ENCODE results near the gene MRPS34.

Gene MRPS34

GRCh38 chr16:1746693-1747195 lies 26.2 kb downstream of the MRPS34 start:
- peaks cover 3 to 86% (median 47%) of the 10 kb centered on the region in 4 experiments for H3K36me3 ChIP-seq (ENCODE audit: control insufficient read depth in 4 of 4, insufficient read depth in 4 of 4, low read length in 3 of 4)
- H3K9me3 ChIP-seq (ENCODE audit: control extremely low read depth in 1 of 5, control insufficient read depth in 4 of 5, insufficient read depth in 2 of 5, low read depth in 1 of 5, low read length in 4 of 5), result no peaks in the 10 kb centered on the region
- H3K27ac ChIP-seq (ENCODE audit: insufficient read depth in 1 of 2, low read depth in 1 of 2, low read length in 2 of 2, poor library complexity in 1 of 2, severe bottlenecking in 2 of 2), result no peak overlapping the region
- H3K4me1 ChIP-seq (ENCODE audit: control extremely low read depth in 1 of 4, control insufficient read depth in 4 of 4, insufficient read depth in 4 of 4, low read length in 3 of 4), result no peaks in the 10 kb centered on the region
- DNase-seq, result no peak
- no peak overlapping the region for H3K4me3 ChIP-seq (ENCODE audit: control insufficient read depth in 1 of 7, extremely low read depth in 1 of 7, insufficient read depth in 4 of 7, low read depth in 2 of 7, low read length in 6 of 7)
- no peaks in the 10 kb centered on the region for H3K27me3 ChIP-seq (replicated peaks in 2 of 5; ENCODE audit: control insufficient read depth in 4 of 5, insufficient read depth in 5 of 5, low read length in 4 of 5)
- 96% methylated on average over 31 of the region's 31 CpGs for WGBS (ENCODE audit: insufficient coverage)
- ChIA-PET POLR2A (no interaction called here), CTCF (interaction anchor here (1.5 kb wide), 1 partner anchor 9 kb away, joined by 4 read pairs; no protein-coding TSS in a partner anchor)

GRCh38 chr16:1745900-1746692 lies 26.8 kb downstream of the MRPS34 start:
- POLR2A ChIA-PET, result interaction anchor here (0.5 kb wide), 1 partner anchor 9 kb away, joined by 3 read pairs; no protein-coding TSS in a partner anchor
- CTCF ChIA-PET, result interaction anchor here (1.5 kb wide), 1 partner anchor 10 kb away, joined by 4 read pairs; no protein-coding TSS in a partner anchor
- WGBS (ENCODE audit: insufficient coverage), result 98% methylated on average over 27 of the region's 29 CpGs

GRCh38 chr16:1745181-1745899 lies 27.6 kb downstream of the MRPS34 start:
- POLR2A ChIA-PET, result interaction anchor here (0.5 kb wide), 1 partner anchor 10 kb away, joined by 3 read pairs; no protein-coding TSS in a partner anchor
- CTCF ChIA-PET, result interaction anchor here (1.5 kb wide), 1 partner anchor 11 kb away, joined by 4 read pairs; no protein-coding TSS in a partner anchor
- Histone ChIP-seq H3K9me3 (ENCODE audit: control extremely low read depth in 1 of 5, control insufficient read depth in 4 of 5, insufficient read depth in 2 of 5, low read depth in 1 of 5, low read length in 4 of 5) (no peaks in the 10 kb centered on the region), H3K36me3 (ENCODE audit: control insufficient read depth in 4 of 4, insufficient read depth in 4 of 4, low read length in 3 of 4) (peaks cover 0 to 87% (median 45%) of the 10 kb centered on the region in 4 experiments), H3K4me1 (ENCODE audit: control extremely low read depth in 1 of 4, control insufficient read depth in 4 of 4, insufficient read depth in 4 of 4, low read length in 3 of 4) (no peaks in the 10 kb centered on the region), H3K27ac (ENCODE audit: insufficient read depth in 1 of 2, low read depth in 1 of 2, low read length in 2 of 2, poor library complexity in 1 of 2, severe bottlenecking in 2 of 2) (no peak overlapping the region), H3K27me3 (replicated peaks in 2 of 5; ENCODE audit: control insufficient read depth in 4 of 5, insufficient read depth in 5 of 5, low read length in 4 of 5) (no peaks in the 10 kb centered on the region), H3K4me3 (ENCODE audit: control insufficient read depth in 1 of 7, extremely low read depth in 1 of 7, insufficient read depth in 4 of 7, low read depth in 2 of 7, low read length in 6 of 7) (no peak overlapping the region)
- DNase-seq, result no peak
- 95% methylated on average over 23 of the region's 25 CpGs for WGBS (ENCODE audit: insufficient coverage)

More at GRCh38 chr16:1745900-1746692, 26.8 kb downstream of the MRPS34 start:
- Histone ChIP-seq H3K4me1 (ENCODE audit: control extremely low read depth in 1 of 4, control insufficient read depth in 4 of 4, insufficient read depth in 4 of 4, low read length in 3 of 4) (no peaks in the 10 kb centered on the region), H3K27ac (ENCODE audit: insufficient read depth in 1 of 2, low read depth in 1 of 2, low read length in 2 of 2, poor library complexity in 1 of 2, severe bottlenecking in 2 of 2) (no peak overlapping the region), H3K36me3 (ENCODE audit: control insufficient read depth in 4 of 4, insufficient read depth in 4 of 4, low read length in 3 of 4) (peaks cover 3 to 86% (median 44%) of the 10 kb centered on the region in 4 experiments), H3K4me3 (ENCODE audit: control insufficient read depth in 1 of 7, extremely low read depth in 1 of 7, insufficient read depth in 4 of 7, low read depth in 2 of 7, low read length in 6 of 7) (no peak overlapping the region), H3K27me3 (replicated peaks in 2 of 5; ENCODE audit: control insufficient read depth in 4 of 5, insufficient read depth in 5 of 5, low read length in 4 of 5) (no peaks in the 10 kb centered on the region), H3K9me3 (ENCODE audit: control extremely low read depth in 1 of 5, control insufficient read depth in 4 of 5, insufficient read depth in 2 of 5, low read depth in 1 of 5, low read length in 4 of 5) (no peaks in the 10 kb centered on the region)
- no peak for DNase-seq

GRCh38 chr16:1744338-1744840 lies 28.5 kb downstream of the MRPS34 start:
- no peaks in the 10 kb centered on the region for H3K27me3 ChIP-seq (replicated peaks in 2 of 5; ENCODE audit: control insufficient read depth in 4 of 5, insufficient read depth in 5 of 5, low read length in 4 of 5)
- ChIA-PET POLR2A (no interaction called here), CTCF (interaction anchor here (0.7 to 0.9 kb wide), 2 partner anchors 43 to 193 kb away, joined by 3 read pairs; no protein-coding TSS in a partner anchor)
- no peak overlapping the region for H3K4me3 ChIP-seq (ENCODE audit: control insufficient read depth in 1 of 7, extremely low read depth in 1 of 7, insufficient read depth in 4 of 7, low read depth in 2 of 7, low read length in 6 of 7)
- H3K4me1 ChIP-seq (ENCODE audit: control extremely low read depth in 1 of 4, control insufficient read depth in 4 of 4, insufficient read depth in 4 of 4, low read length in 3 of 4), result no peaks in the 10 kb centered on the region
- H3K36me3 ChIP-seq (ENCODE audit: control insufficient read depth in 4 of 4, insufficient read depth in 4 of 4, low read length in 3 of 4), result peaks cover 0 to 85% (median 42%) of the 10 kb centered on the region in 4 experiments
- no peak overlapping the region for H3K27ac ChIP-seq (ENCODE audit: insufficient read depth in 1 of 2, low read depth in 1 of 2, low read length in 2 of 2, poor library complexity in 1 of 2, severe bottlenecking in 2 of 2)
- whole genome bisulfite sequencing (ENCODE audit: insufficient coverage), result 94% methylated on average over 16 of the region's 24 CpGs
- no peak for DNase-seq
- peaks cover 0 to 2% (median 0%) of the 10 kb centered on the region in 5 experiments for H3K9me3 ChIP-seq (ENCODE audit: control extremely low read depth in 1 of 5, control insufficient read depth in 4 of 5, insufficient read depth in 2 of 5, low read depth in 1 of 5, low read length in 4 of 5)

GRCh38 chr16:1743376-1744337 lies 29.3 kb downstream of the MRPS34 start:
- Histone ChIP-seq H3K27me3 (replicated peaks in 2 of 5; ENCODE audit: control insufficient read depth in 4 of 5, insufficient read depth in 5 of 5, low read length in 4 of 5) (no peaks in the 10 kb centered on the region), H3K36me3 (ENCODE audit: control insufficient read depth in 4 of 4, insufficient read depth in 4 of 4, low read length in 3 of 4) (peaks cover 0 to 78% (median 38%) of the 10 kb centered on the region in 4 experiments), H3K9me3 (ENCODE audit: control extremely low read depth in 1 of 5, control insufficient read depth in 4 of 5, insufficient read depth in 2 of 5, low read depth in 1 of 5, low read length in 4 of 5) (peaks cover 0 to 6% (median 0%) of the 10 kb centered on the region in 5 experiments), H3K4me3 (ENCODE audit: control insufficient read depth in 1 of 7, extremely low read depth in 1 of 7, insufficient read depth in 4 of 7, low read depth in 2 of 7, low read length in 6 of 7) (no peak overlapping the region), H3K4me1 (ENCODE audit: control extremely low read depth in 1 of 4, control insufficient read depth in 4 of 4, insufficient read depth in 4 of 4, low read length in 3 of 4) (no peaks in the 10 kb centered on the region), H3K27ac (ENCODE audit: insufficient read depth in 1 of 2, low read depth in 1 of 2, low read length in 2 of 2, poor library complexity in 1 of 2, severe bottlenecking in 2 of 2) (no peak overlapping the region)
- ChIA-PET CTCF (interaction anchor here (0.7 to 1.0 kb wide), 3 partner anchors 38 to 192 kb away, joined by 3 to 4 read pairs (median 3); no protein-coding TSS in a partner anchor), POLR2A (no interaction called here)
- no peak for DNase-seq
- 97% methylated on average over 23 of the region's 32 CpGs for WGBS (ENCODE audit: insufficient coverage)

GRCh38 chr16:1741553-1742165 lies 31.3 kb downstream of the MRPS34 start:
- DNase-seq, result no peak
- Histone ChIP-seq H3K27ac (ENCODE audit: insufficient read depth in 1 of 2, low read depth in 1 of 2, low read length in 2 of 2, poor library complexity in 1 of 2, severe bottlenecking in 2 of 2) (no peak overlapping the region), H3K27me3 (replicated peaks in 2 of 5; ENCODE audit: control insufficient read depth in 4 of 5, insufficient read depth in 5 of 5, low read length in 4 of 5) (no peaks in the 10 kb centered on the region), H3K9me3 (ENCODE audit: control extremely low read depth in 1 of 5, control insufficient read depth in 4 of 5, insufficient read depth in 2 of 5, low read depth in 1 of 5, low read length in 4 of 5) (peaks cover 0 to 9% (median 0%) of the 10 kb centered on the region in 5 experiments), H3K36me3 (ENCODE audit: control insufficient read depth in 4 of 4, insufficient read depth in 4 of 4, low read length in 3 of 4) (peaks cover 0 to 58% (median 27%) of the 10 kb centered on the region in 4 experiments), H3K4me1 (ENCODE audit: control extremely low read depth in 1 of 4, control insufficient read depth in 4 of 4, insufficient read depth in 4 of 4, low read length in 3 of 4) (no peaks in the 10 kb centered on the region), H3K4me3 (ENCODE audit: control insufficient read depth in 1 of 7, extremely low read depth in 1 of 7, insufficient read depth in 4 of 7, low read depth in 2 of 7, low read length in 6 of 7) (no peak overlapping the region)
- CTCF ChIA-PET, result no interaction called here
- POLR2A ChIA-PET, result no interaction called here
- WGBS (ENCODE audit: insufficient coverage), result 97% methylated on average over 18 of the region's 19 CpGs
